Keratinocyte (primary cell): ENCODE data around the gene PRKN. TPM values are rescaled to one million over a fixed set of nuclear protein-coding genes. Genes with fewer than 3 reads are reported as not detected.

Experiments used
- DNase-seq: peaks from one replicate; pipeline ENCODE4 v3.0.0-alpha.2; 2011; ENCODE audit warnings: low read depth, missing footprints, low spot score
- FAIRE-seq: peaks from 2 replicates; lab custom pipeline; 2011; peaks lifted over from hg19 to GRCh38; lab: Jason Lieb, UNC
- H2AFZ ChIP-seq: 2 replicates; pipeline ENCODE4 v1.6.0; 2012; ENCODE audit warnings: low read length, control low read depth, inconsistent platforms; ENCODE audit not compliant: control insufficient read depth
- H3K27ac ChIP-seq: 2 replicates; pipeline ENCODE4 v1.5.1; 2011; ENCODE audit warnings: low read length; ENCODE audit not compliant: control insufficient read depth, insufficient read depth
- H3K27me3 ChIP-seq: 3 replicates; pipeline ENCODE4 v1.6.0; 2011; ENCODE audit warnings: low read length; ENCODE audit not compliant: control insufficient read depth, insufficient read depth; ENCODE audit errors: extremely low read depth
- H3K36me3 ChIP-seq, 2 experiments: 2 replicates in 1 of 2; 3 replicates in 1 of 2; pipeline ENCODE4 v1.5.1; 2011; ENCODE audit warnings: low read length in 2 of 2, mild to moderate bottlenecking in 1 of 2; ENCODE audit not compliant: control insufficient read depth in 2 of 2, insufficient read depth in 2 of 2; ENCODE audit errors: extremely low read depth in 1 of 2
- H3K4me1 ChIP-seq: 3 replicates; pipeline ENCODE4 v1.5.1; 2011; ENCODE audit warnings: low read length; ENCODE audit not compliant: control insufficient read depth, insufficient read depth; ENCODE audit errors: extremely low read depth
- H3K4me2 ChIP-seq: 3 replicates; pipeline ENCODE4 v1.6.0; 2011; ENCODE audit warnings: low read depth, low read length; ENCODE audit not compliant: control insufficient read depth, insufficient read depth; ENCODE audit errors: extremely low read depth
- H3K4me3 ChIP-seq, 3 experiments: fragments of 200-600 bp in 1 of 3; sonication (generic) in 1 of 3; 2 replicates in 2 of 3; 3 replicates in 1 of 3; pipeline ENCODE4 v1.5.1; 2011 to 2016; ENCODE audit warnings: low read length in 3 of 3, mild to moderate bottlenecking in 3 of 3, control low read depth in 2 of 3, inconsistent platforms in 1 of 3, low read depth in 1 of 3, mixed read lengths in 1 of 3, mixed run types in 1 of 3, moderate library complexity in 1 of 3; ENCODE audit not compliant: control insufficient read depth in 2 of 3, insufficient read depth in 2 of 3; ENCODE audit errors: extremely low read depth in 1 of 3
- H3K79me2 ChIP-seq: 2 replicates; pipeline ENCODE4 v1.6.0; 2012; ENCODE audit warnings: low read length; ENCODE audit not compliant: control insufficient read depth, insufficient read depth
- H3K9ac ChIP-seq: 3 replicates; pipeline ENCODE4 v1.6.0; 2011; ENCODE audit warnings: low read length; ENCODE audit not compliant: control insufficient read depth, insufficient read depth; ENCODE audit errors: extremely low read depth
- H3K9me1 ChIP-seq: 3 replicates; pipeline ENCODE4 v1.6.0; 2011; ENCODE audit warnings: low read length; ENCODE audit not compliant: control insufficient read depth, insufficient read depth; ENCODE audit errors: extremely low read depth
- H3K9me3 ChIP-seq: 2 replicates; pipeline ENCODE4 v1.5.1; 2012; ENCODE audit warnings: low read depth, low read length; ENCODE audit not compliant: control insufficient read depth
- H4K20me1 ChIP-seq: 3 replicates; pipeline ENCODE4 v1.6.0; 2011; ENCODE audit warnings: low read length; ENCODE audit not compliant: control insufficient read depth, insufficient read depth; ENCODE audit errors: extremely low read depth
- CTCF ChIP-seq, 3 experiments: IDR thresholded peaks in 1 of 3; conservative IDR thresholded peaks in 1 of 3; optimal IDR thresholded peaks in 1 of 3; 2 replicates in 2 of 3; 3 replicates in 1 of 3; pipeline versions ENCODE3 to v1.5.1; 2011; ENCODE audit warnings: low read length in 3 of 3, mild to moderate bottlenecking in 3 of 3, moderate library complexity in 2 of 3, control low read depth in 1 of 3, inconsistent platforms in 1 of 3; ENCODE audit not compliant: insufficient read depth in 2 of 3; ENCODE audit errors: extremely low read depth in 1 of 3
- EZH2 ChIP-seq: IDR thresholded peaks from one replicate; pipeline ENCODE4 v1.6.1; 2012; ENCODE audit warnings: inconsistent platforms, mild to moderate bottlenecking, low read length, moderate library complexity
- dilution Hi-C: fragments of 300-500 bp; cut with MboI; formaldehyde crosslinking; loops from one replicate; pipeline ENCODE4 v1.7.0; 2020; ENCODE audit warnings: low sequenced_read_pairs; ENCODE audit not compliant: extremely low pct_ligation_motif_present
- polyA plus RNA-seq, 5 experiments: library from polyadenylated mRNA; depleted of rRNA in 3 of 5; stranded (reverse) in 3 of 5; stranded (forward) in 1 of 5; unstranded in 1 of 5; fragments of >200 nt; gene quantifications; 1 replicate in 1 of 5; 2 replicates in 3 of 5; 3 replicates in 1 of 5; pipeline versions ENCODE4 v1.2.1 to v1.2.3, GENCODE V29; 2011 to 2012; ENCODE audit warnings: missing spikeins in 2 of 5, low read depth in 1 of 5, low replicate concordance in 1 of 5

The PRKN gene
- polyA plus RNA-seq, 1 donor (not counting 4 experiments of a cell fraction or from before 2014, with no cell fraction given) = 0.67 TPM

GRCh38 chr6:161649841-161650240 lies 1077.7 kb downstream of the PRKN start:
- no peak for FAIRE-seq
- no peak for TF ChIP-seq EZH2
- no peak for TF ChIP-seq CTCF (optimal IDR thresholded peaks at IDR 0.05 in 1 of 3, IDR thresholded peaks at IDR 0.05 in 1 of 3, conservative IDR thresholded peaks at IDR 0.05 in 1 of 3; ENCODE audit: extremely low read depth in 1 of 3, insufficient read depth in 2 of 3, low read length in 3 of 3)
- H4K20me1 ChIP-seq = no peaks in the 10 kb centered on the region
- H3K9me3 ChIP-seq = no peaks in the 10 kb centered on the region
- no peak overlapping the region for H3K4me2 ChIP-seq
- no peak overlapping the region for H2AFZ ChIP-seq
- H3K36me3 ChIP-seq = no peaks in the 10 kb centered on the region
- H3K9me1 ChIP-seq = no peaks in the 10 kb centered on the region
- H3K27me3 ChIP-seq = no peaks in the 10 kb centered on the region
- dilution Hi-C loops = no loop called here
- H3K9ac ChIP-seq = no peak overlapping the region
- H3K4me3 ChIP-seq = no peak overlapping the region
- no peaks in the 10 kb centered on the region for H3K4me1 ChIP-seq
- DNase-seq = no peak
- H3K27ac ChIP-seq = no peak overlapping the region
- no peaks in the 10 kb centered on the region for H3K79me2 ChIP-seq

GRCh38 chr6:161649068-161649467 lies 1078.5 kb downstream of the PRKN start:
- DNase-seq = no peak

More at GRCh38 chr6:161649068-161649467, 1078.5 kb downstream of the PRKN start:
- Histone ChIP-seq H4K20me1 (no peaks in the 10 kb centered on the region), H2AFZ (no peak overlapping the region), H3K27me3 (no peaks in the 10 kb centered on the region), H3K4me2 (no peak overlapping the region), H3K4me1 (no peaks in the 10 kb centered on the region), H3K79me2 (no peaks in the 10 kb centered on the region), H3K36me3 (no peaks in the 10 kb centered on the region), H3K4me3 (no peak overlapping the region), H3K27ac (no peak overlapping the region), H3K9ac (no peak overlapping the region), H3K9me3 (no peaks in the 10 kb centered on the region), H3K9me1 (no peaks in the 10 kb centered on the region)
- dilution Hi-C loops = no loop called here
- TF ChIP-seq EZH2 = no peak
- no peak for TF ChIP-seq CTCF (optimal IDR thresholded peaks at IDR 0.05 in 1 of 3, IDR thresholded peaks at IDR 0.05 in 1 of 3, conservative IDR thresholded peaks at IDR 0.05 in 1 of 3; ENCODE audit: extremely low read depth in 1 of 3, insufficient read depth in 2 of 3, low read length in 3 of 3)
- no peak for FAIRE-seq
